Astrocyte (in vitro differentiated cells and primary cell): Measurements from ENCODE around the gene PARP1.
"Not testable (repeated sequence)": the region's sequence is repeated elsewhere in the genome, so short reads cannot be mapped to it uniquely, and the experiment has no call there.

Experiments used
- EZH2 ChIP-seq: IDR thresholded peaks from 2 replicates; pipeline ENCODE4 v1.6.1; 2012; ENCODE audit warnings: mild to moderate bottlenecking, low read length, inconsistent platforms; ENCODE audit not compliant: insufficient read depth
- TF ChIP-seq, protein P1 (sequence below): IDR thresholded peaks from 2 replicates; pipeline ENCODE4 v1.5.1; 2011; ENCODE audit warnings: low read depth, mild to moderate bottlenecking, inconsistent platforms, low read length, moderate library complexity; ENCODE audit not compliant: insufficient read depth

- TF ChIP-seq, protein P1, sequence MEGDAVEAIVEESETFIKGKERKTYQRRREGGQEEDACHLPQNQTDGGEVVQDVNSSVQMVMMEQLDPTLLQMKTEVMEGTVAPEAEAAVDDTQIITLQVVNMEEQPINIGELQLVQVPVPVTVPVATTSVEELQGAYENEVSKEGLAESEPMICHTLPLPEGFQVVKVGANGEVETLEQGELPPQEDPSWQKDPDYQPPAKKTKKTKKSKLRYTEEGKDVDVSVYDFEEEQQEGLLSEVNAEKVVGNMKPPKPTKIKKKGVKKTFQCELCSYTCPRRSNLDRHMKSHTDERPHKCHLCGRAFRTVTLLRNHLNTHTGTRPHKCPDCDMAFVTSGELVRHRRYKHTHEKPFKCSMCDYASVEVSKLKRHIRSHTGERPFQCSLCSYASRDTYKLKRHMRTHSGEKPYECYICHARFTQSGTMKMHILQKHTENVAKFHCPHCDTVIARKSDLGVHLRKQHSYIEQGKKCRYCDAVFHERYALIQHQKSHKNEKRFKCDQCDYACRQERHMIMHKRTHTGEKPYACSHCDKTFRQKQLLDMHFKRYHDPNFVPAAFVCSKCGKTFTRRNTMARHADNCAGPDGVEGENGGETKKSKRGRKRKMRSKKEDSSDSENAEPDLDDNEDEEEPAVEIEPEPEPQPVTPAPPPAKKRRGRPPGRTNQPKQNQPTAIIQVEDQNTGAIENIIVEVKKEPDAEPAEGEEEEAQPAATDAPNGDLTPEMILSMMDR: not testable (repeated sequence)
- TF ChIP-seq EZH2: not testable (repeated sequence)
Measured at GRCh38 chr1:226431898-226432297, 24.0 kb upstream of the PARP1 start.
